ENCODE measurements around the gene SLC16A4.
A peak's percentile ranks its signal among the peaks of the same experiment; 100 is the strongest.

The SLC16A4 gene

GRCh38 chr1:110361856-110362255, 29.0 kb downstream of the SLC16A4 start:
- FAIRE-seq = no peak
- DNase-seq (ENCODE audit: low spot score) = no peak

- no peak for FAIRE-seq
- no peak for DNase-seq (ENCODE audit: low spot score)
These were observed 30.4 kb downstream of the SLC16A4 start for GRCh38 chr1:110360431-110360830.

GRCh38 chr1:110356379-110356778, 34.4 kb downstream of the SLC16A4 start:
- FAIRE-seq = no peak
- peak; percentile 14 for DNase-seq (ENCODE audit: low spot score)

- FAIRE-seq = no peak
- DNase-seq (ENCODE audit: low spot score) = no peak
These were observed 35.5 kb downstream of the SLC16A4 start for GRCh38 chr1:110355321-110355720.

GRCh38 chr1:110350360-110350759, 40.5 kb downstream of the SLC16A4 start:
- FAIRE-seq (no peak), DNase-seq (ENCODE audit: low spot score) (no peak)

GRCh38 chr1:110348771-110349170, 42.1 kb downstream of the SLC16A4 start:
- FAIRE-seq = no peak
- DNase-seq (ENCODE audit: low spot score) = no peak

DNA sequence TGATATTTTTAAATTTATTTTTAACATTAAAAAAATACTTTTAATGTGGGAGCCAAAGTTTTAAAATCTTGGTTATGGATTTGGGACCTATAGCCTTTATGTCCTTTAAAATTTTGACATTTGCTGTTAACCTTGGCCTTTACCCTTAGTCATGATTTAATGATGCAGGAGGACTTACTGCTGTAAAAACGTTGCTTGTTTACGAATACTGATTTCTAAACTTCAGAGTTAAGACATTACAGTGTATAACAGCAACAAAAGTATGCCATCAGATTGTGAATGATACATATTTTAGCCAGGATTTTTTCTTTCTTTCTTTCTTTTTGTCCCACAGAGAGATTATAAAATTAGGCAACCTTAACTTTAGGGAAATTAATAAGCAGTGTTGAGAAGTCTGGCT, 42.8 kb downstream of the SLC16A4 start:
- no peak for FAIRE-seq

DNA sequence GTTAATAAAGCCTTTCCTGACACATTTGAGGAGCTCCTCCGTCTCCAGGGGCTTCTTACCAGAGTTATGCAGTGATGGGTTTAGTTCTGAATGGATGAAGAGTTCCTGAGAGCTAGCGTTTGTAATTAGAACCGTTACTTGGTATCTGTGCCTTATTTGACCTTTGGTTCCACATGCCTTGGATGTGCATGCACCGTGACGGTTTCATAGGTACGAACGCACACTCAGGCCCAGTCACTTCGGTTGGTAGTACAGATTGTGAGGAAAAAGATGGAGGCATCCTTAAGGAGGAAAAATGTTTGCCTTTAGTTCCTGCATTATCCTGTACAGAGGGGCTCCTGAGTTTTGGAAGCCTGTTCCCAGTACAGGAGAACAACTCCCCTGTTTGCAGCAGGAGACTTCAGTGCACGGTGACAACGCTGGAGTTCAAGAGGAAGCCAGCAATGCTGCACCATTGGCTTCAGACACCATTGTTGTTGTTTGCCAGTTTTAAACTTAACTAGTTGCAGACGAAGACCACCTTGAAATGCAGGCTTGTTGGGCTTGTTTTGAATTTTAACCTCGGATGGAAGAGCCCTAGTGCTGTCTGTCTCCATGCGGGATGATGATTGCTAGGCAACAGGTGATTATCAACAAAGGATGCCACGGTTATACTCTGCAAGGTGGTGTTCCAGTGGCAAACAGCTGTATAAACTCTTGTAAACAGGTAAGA, 43.5 kb downstream of the SLC16A4 start:
- DNase-seq (ENCODE audit: low spot score) = no peak

More for the DNA sequence above, 42.8 kb downstream of the SLC16A4 start:
- DNase-seq (ENCODE audit: low spot score) = no peak

DNA sequence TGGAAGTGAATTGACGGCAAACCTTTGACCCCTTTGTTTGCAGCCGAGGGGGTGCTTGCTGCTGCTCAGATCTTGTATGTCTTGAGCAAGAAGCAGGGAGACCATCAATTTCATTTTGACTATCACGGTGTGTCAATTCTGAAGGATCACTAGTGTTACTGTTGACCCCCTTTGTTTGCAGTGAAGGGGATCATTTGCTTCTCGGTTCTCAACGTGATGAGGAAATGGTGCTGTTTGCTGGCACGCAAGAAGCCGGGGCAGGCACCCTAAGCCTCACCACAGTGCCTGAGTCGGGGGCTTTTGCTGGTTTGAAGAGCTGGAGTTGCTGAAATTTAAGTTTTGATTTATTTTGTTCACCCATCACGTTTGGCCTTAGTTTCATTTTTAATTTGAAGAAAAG, 44.1 kb downstream of the SLC16A4 start:
- DNase-seq (ENCODE audit: low spot score) (no peak), FAIRE-seq (no peak)

More for the DNA sequence above, 43.5 kb downstream of the SLC16A4 start:
- peak; percentile 74 for FAIRE-seq

DNA sequence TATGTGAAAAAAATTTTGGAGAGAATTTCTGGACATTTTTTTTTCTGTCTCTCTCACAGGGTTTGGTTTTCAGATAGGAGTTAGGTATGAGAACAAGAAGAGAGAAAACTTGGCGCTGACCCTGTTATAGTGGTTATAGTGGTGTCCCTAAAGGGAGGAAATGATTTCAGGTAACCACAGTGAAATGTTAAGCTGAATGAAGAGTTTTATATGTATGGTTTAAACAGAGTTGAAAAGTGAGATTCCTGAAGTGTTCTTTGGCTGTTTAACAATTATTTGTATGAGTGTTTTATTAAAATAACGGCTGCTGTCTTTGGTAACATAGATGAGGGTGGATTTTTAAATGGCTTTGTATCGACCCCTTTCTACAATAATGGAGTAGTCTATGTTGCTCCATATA, 45.3 kb downstream of the SLC16A4 start:
- FAIRE-seq = no peak

GRCh38 chr1:110344152-110344551, 46.7 kb downstream of the SLC16A4 start:
- no peak for FAIRE-seq
- DNase-seq (ENCODE audit: low spot score) = no peak

More for the DNA sequence above, 45.3 kb downstream of the SLC16A4 start:
- DNase-seq (ENCODE audit: low spot score) = no peak

- no peak for FAIRE-seq
These were observed 47.6 kb downstream of the SLC16A4 start for GRCh38 chr1:110343249-110343648.

DNA sequence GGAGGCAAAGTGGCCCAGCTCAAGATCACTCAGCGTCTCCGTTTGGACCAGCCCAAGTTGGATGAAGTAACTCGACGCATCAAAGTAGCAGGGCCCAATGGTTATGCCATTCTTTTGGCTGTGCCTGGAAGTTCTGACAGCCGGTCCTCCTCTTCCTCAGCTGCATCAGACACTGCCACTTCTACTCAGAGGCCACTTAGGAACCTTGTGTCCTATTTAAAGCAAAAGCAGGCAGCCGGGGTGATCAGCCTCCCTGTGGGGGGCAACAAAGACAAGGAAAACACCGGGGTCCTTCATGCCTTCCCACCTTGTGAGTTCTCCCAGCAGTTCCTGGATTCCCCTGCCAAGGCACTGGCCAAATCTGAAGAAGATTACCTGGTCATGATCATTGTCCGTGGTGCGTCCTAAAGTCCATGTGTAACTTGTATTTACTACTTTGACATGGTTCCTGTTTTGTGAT, 48.9 kb downstream of the SLC16A4 start:
- no peak for FAIRE-seq
- no peak for DNase-seq (ENCODE audit: low spot score)

More at GRCh38 chr1:110343249-110343648, 47.6 kb downstream of the SLC16A4 start:
- no peak for DNase-seq (ENCODE audit: low spot score)

DNA sequence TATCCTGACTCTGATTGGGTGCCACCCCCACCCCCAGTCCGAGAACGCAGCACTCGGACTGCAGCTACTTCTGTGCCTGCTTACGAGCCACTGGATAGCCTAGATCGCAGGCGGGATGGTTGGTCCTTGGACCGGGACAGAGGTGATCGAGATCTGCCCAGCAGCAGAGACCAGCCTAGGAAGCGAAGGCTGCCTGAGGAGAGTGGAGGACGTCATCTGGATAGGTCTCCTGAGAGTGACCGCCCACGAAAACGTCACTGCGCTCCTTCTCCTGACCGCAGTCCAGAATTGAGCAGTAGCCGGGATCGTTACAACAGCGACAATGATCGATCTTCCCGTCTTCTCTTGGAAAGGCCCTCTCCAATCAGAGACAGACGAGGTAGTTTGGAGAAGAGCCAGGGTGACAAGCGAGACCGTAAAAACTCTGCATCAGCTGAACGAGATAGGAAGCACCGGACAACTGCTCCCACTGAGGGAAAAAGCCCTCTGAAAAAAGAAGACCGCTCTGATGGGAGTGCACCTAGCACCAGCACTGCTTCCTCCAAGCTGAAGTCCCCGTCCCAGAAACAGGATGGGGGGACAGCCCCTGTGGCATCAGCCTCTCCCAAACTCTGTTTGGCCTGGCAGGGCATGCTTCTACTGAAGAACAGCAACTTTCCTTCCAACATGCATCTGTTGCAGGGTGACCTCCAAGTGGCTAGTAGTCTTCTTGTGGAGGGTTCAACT, 49.5 kb downstream of the SLC16A4 start:
- FAIRE-seq = no peak

GRCh38 chr1:110340207-110340468, 50.7 kb downstream of the SLC16A4 start:
- DNase-seq (ENCODE audit: low spot score) (no peak), FAIRE-seq (no peak)

More for the DNA sequence above, 49.5 kb downstream of the SLC16A4 start:
- DNase-seq (ENCODE audit: low spot score) = no peak

- FAIRE-seq (no peak), DNase-seq (ENCODE audit: low spot score) (peak; percentile 56)
These were observed 51.2 kb downstream of the SLC16A4 start for GRCh38 chr1:110339407-110340206.

GRCh38 chr1:110338886-110339406, 51.9 kb downstream of the SLC16A4 start, which contains the start of gene RBM15:
RBM15 (plus strand) TSS chr1:110339377; CDS start chr1:110339406, 29 bp downstream.
- peak; percentile 96 for FAIRE-seq
- DNase-seq (ENCODE audit: low spot score) = peak; percentile 99

DNA sequence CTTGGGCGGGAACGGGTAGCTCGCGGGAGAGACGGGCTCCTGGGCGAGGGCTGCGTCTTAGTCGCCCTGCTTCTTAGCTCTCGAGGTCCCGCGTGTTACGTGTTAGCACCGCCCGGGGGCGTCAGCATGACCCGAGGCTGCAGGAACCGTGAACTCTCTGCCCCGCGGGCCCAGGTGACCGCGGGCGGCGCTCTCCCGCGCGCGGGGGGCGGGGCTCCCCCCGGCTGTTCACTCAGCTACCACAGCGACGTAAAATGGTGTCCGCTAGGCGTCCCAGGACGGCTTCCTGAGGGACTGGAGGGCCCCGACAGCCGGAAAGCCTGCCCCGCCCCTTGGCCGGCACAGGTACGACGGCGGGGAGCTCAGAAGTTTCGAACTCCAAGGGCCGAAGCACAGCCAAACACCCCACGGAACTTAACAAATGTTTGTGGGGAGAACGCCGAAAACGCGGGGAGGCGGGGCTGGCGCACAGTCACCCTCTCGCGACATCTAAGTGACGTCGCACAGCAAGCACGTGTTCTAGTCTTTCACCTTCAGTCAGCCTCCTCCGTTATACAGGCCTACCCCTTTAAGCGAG, 52.4 kb downstream of the SLC16A4 start:
- DNase-seq (ENCODE audit: low spot score) (peak; percentile 97), FAIRE-seq (peak; percentile 9)

GRCh38 chr1:110337704-110338308, 53.0 kb downstream of the SLC16A4 start:
- FAIRE-seq (no peak), DNase-seq (ENCODE audit: low spot score) (peak; percentile 50)

- DNase-seq (ENCODE audit: low spot score) (no peak), FAIRE-seq (no peak)
These were observed 54.4 kb downstream of the SLC16A4 start for GRCh38 chr1:110336300-110337039.

All from urothelium cell line (cell line).